ENCODE results near the gene OARD1. TPM values are rescaled to one million over a fixed set of nuclear protein-coding genes. Genes with fewer than 3 reads are reported as not detected.
A peak's percentile ranks its signal among the peaks of the same experiment; 100 is the strongest.

The OARD1 gene
- total RNA-seq, 1 donor from 2014 or later, result 10.6 TPM

GRCh38 chr6:41074692-41075436 is 2.7 kb upstream of the OARD1 start:
- H3K9ac ChIP-seq (ENCODE audit: low read length), result peak overlapping the region; percentile 99
- H3K9me3 Mint-ChIP-seq (ENCODE audit: unreplicated experiment), result no peaks in the 10 kb centered on the region
- peak overlapping the region; percentile 99 for H3K4me2 ChIP-seq (ENCODE audit: low read length)
- H3K27me3 ChIP-seq (ENCODE audit: insufficient read depth, low read length), result no peaks in the 10 kb centered on the region
- peaks cover 67% of the 10 kb centered on the region for H3K79me2 ChIP-seq (ENCODE audit: insufficient read depth, low read length)
- no peaks in the 10 kb centered on the region for H3K9me3 ChIP-seq (ENCODE audit: insufficient read depth, low read depth, low read length)
- H4K20me1 ChIP-seq (ENCODE audit: insufficient read depth, low read length), result peaks cover 51% of the 10 kb centered on the region
- no peak overlapping the region for H2AFZ ChIP-seq (ENCODE audit: low read depth, low read length)
- DNase-seq (ENCODE audit: low read depth) (no peak), FAIRE-seq (no peak)
- H3K4me3 ChIP-seq (ENCODE audit: insufficient read depth, low read depth, low read length), result peak overlapping the region; percentile 81
- H3K27ac ChIP-seq (ENCODE audit: low read depth, low read length), result no peak overlapping the region
- peak overlapping the region; percentile 1 for H3K27ac Mint-ChIP-seq (ENCODE audit: unreplicated experiment)
- no peaks in the 10 kb centered on the region for H3K36me3 Mint-ChIP-seq (ENCODE audit: low read depth, unreplicated experiment)
- H3K4me1 ChIP-seq (ENCODE audit: insufficient read depth, low read length), result peaks cover 9% of the 10 kb centered on the region
- peaks cover 21% of the 10 kb centered on the region for H3K4me1 Mint-ChIP-seq (ENCODE audit: low read depth, unreplicated experiment)
- peaks cover 15% of the 10 kb centered on the region for H3K36me3 ChIP-seq (ENCODE audit: insufficient read depth, low read length)
- H3K27me3 Mint-ChIP-seq (ENCODE audit: low read depth, unreplicated experiment), result no peaks in the 10 kb centered on the region
- H3K4me3 Mint-ChIP-seq (ENCODE audit: unreplicated experiment), result peak overlapping the region; percentile 86
- TF ChIP-seq CTCF (IDR thresholded peaks at IDR 0.05; ENCODE audit: insufficient read depth, low read depth, low read length) (no peak), EZH2 (IDR thresholded peaks at IDR 0.05; ENCODE audit: insufficient read depth, low read length) (no peak)

GRCh38 chr6:41073968-41074691 is 2.0 kb upstream of the OARD1 start:
- H3K27ac ChIP-seq (ENCODE audit: low read depth, low read length), result peak overlapping the region; percentile 95
- no peaks in the 10 kb centered on the region for H3K27me3 ChIP-seq (ENCODE audit: insufficient read depth, low read length)
- H3K36me3 Mint-ChIP-seq (ENCODE audit: low read depth, unreplicated experiment), result no peaks in the 10 kb centered on the region
- peak overlapping the region; percentile 58 for H2AFZ ChIP-seq (ENCODE audit: low read depth, low read length)
- FAIRE-seq (no peak), DNase-seq (ENCODE audit: low read depth) (peak; percentile 35)
- peaks cover 60% of the 10 kb centered on the region for H3K79me2 ChIP-seq (ENCODE audit: insufficient read depth, low read length)
- H3K9ac ChIP-seq (ENCODE audit: low read length), result peak overlapping the region; percentile 99
- peaks cover 21% of the 10 kb centered on the region for H3K4me1 Mint-ChIP-seq (ENCODE audit: low read depth, unreplicated experiment)
- peak overlapping the region; percentile 86 for H3K4me3 Mint-ChIP-seq (ENCODE audit: unreplicated experiment)
- H3K9me3 ChIP-seq (ENCODE audit: insufficient read depth, low read depth, low read length), result no peaks in the 10 kb centered on the region
- no peaks in the 10 kb centered on the region for H3K27me3 Mint-ChIP-seq (ENCODE audit: low read depth, unreplicated experiment)
- H4K20me1 ChIP-seq (ENCODE audit: insufficient read depth, low read length), result peaks cover 47% of the 10 kb centered on the region
- H3K4me3 ChIP-seq (ENCODE audit: insufficient read depth, low read depth, low read length), result peak overlapping the region; percentile 81
- peak overlapping the region; percentile 95 for H3K27ac Mint-ChIP-seq (ENCODE audit: unreplicated experiment)
- no peaks in the 10 kb centered on the region for H3K9me3 Mint-ChIP-seq (ENCODE audit: unreplicated experiment)
- peak overlapping the region; percentile 99 for H3K4me2 ChIP-seq (ENCODE audit: low read length)
- no peak for TF ChIP-seq EZH2 (IDR thresholded peaks at IDR 0.05; ENCODE audit: insufficient read depth, low read length)
- TF ChIP-seq CTCF (IDR thresholded peaks at IDR 0.05; ENCODE audit: insufficient read depth, low read depth, low read length), result no peak
- H3K4me1 ChIP-seq (ENCODE audit: insufficient read depth, low read length), result peaks cover 9% of the 10 kb centered on the region
- peaks cover 8% of the 10 kb centered on the region for H3K36me3 ChIP-seq (ENCODE audit: insufficient read depth, low read length)
